Activated CD4-positive, alpha-beta T cell treated with anti-CD3 and anti-CD28 coated beads for 1 hour (primary cell): Measurements from ENCODE around the gene KLHL6.

ENCODE experiments used
- DNase-seq: peaks from one replicate; pipeline ENCODE4 v3.0.0-alpha.2; 2020

KLHL6 gene

GRCh38 chr3:183502237-183503181 is 53.0 kb downstream of the KLHL6 start:
- DNase-seq = no peak

GRCh38 chr3:183500981-183501704 is 54.4 kb downstream of the KLHL6 start:
- no peak for DNase-seq

- DNase-seq = no peak
These were observed 55.2 kb downstream of the KLHL6 start for GRCh38 chr3:183500319-183500718.

- DNase-seq = no peak
These were observed 56.9 kb downstream of the KLHL6 start for GRCh38 chr3:183498634-183499033.

- no peak for DNase-seq
These were observed 58.2 kb downstream of the KLHL6 start for GRCh38 chr3:183497313-183497712.

- no peak for DNase-seq
These were observed 59.2 kb downstream of the KLHL6 start for GRCh38 chr3:183496311-183496710.

GRCh38 chr3:183494341-183494740 is 61.2 kb downstream of the KLHL6 start:
- DNase-seq = no peak

GRCh38 chr3:183493296-183494045 is 62.0 kb downstream of the KLHL6 start:
- no peak for DNase-seq

- DNase-seq = no peak
These were observed 62.7 kb downstream of the KLHL6 start for GRCh38 chr3:183492849-183493179.

GRCh38 chr3:183491923-183492848 is 63.3 kb downstream of the KLHL6 start:
- no peak for DNase-seq

- DNase-seq = no peak
These were observed 64.2 kb downstream of the KLHL6 start for GRCh38 chr3:183491109-183491922.

GRCh38 chr3:183490653-183491052 is 64.9 kb downstream of the KLHL6 start:
- DNase-seq = no peak

- no peak for DNase-seq
These were observed 65.3 kb downstream of the KLHL6 start for GRCh38 chr3:183490211-183490601.

- no peak for DNase-seq
These were observed 65.9 kb downstream of the KLHL6 start for GRCh38 chr3:183489455-183490210.

- DNase-seq = no peak
These were observed 67.2 kb downstream of the KLHL6 start for GRCh38 chr3:183488343-183488742.

GRCh38 chr3:183487896-183488295 is 67.6 kb downstream of the KLHL6 start:
- DNase-seq = no peak

GRCh38 chr3:183487016-183487415 is 68.5 kb downstream of the KLHL6 start:
- DNase-seq = no peak

GRCh38 chr3:183486472-183486871 is 69.0 kb downstream of the KLHL6 start:
- DNase-seq = no peak

- DNase-seq = no peak
These were observed 69.9 kb downstream of the KLHL6 start for GRCh38 chr3:183485585-183485984.

GRCh38 chr3:183485093-183485492 is 70.4 kb downstream of the KLHL6 start:
- no peak for DNase-seq
